ENCODE results near the gene SOX6.

DNA sequence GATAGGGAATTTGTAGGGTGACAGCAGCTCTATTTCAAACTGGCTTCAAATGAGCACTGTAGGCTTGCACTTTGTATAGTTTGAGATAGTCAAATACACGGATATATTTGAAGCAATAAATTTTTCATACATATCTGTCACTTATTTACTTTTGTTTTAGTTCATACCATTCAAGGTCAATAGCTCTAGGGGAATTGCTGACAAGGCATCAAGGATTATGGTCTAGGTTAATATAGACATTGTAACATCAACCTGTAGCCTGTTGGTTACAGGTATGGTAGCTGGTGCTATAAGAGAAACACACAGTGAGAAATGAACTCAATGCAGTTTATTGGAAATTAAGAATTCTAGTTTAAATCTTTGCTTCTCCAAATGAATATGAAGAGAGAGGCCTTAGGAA is 267.6 kb downstream of the SOX6 start:
- TF ChIP-seq, protein P1, sequence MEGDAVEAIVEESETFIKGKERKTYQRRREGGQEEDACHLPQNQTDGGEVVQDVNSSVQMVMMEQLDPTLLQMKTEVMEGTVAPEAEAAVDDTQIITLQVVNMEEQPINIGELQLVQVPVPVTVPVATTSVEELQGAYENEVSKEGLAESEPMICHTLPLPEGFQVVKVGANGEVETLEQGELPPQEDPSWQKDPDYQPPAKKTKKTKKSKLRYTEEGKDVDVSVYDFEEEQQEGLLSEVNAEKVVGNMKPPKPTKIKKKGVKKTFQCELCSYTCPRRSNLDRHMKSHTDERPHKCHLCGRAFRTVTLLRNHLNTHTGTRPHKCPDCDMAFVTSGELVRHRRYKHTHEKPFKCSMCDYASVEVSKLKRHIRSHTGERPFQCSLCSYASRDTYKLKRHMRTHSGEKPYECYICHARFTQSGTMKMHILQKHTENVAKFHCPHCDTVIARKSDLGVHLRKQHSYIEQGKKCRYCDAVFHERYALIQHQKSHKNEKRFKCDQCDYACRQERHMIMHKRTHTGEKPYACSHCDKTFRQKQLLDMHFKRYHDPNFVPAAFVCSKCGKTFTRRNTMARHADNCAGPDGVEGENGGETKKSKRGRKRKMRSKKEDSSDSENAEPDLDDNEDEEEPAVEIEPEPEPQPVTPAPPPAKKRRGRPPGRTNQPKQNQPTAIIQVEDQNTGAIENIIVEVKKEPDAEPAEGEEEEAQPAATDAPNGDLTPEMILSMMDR (IDR thresholded peaks at IDR 0.05), result no peak
- TF ChIP-seq POLR2AphosphoS5 (IDR thresholded peaks at IDR 0.05; ENCODE audit: insufficient read depth in 1 of 2, low read depth in 1 of 2) (no peak), POLR2A (IDR thresholded peaks at IDR 0.05) (no peak)

Data from vagina (tissue), 2 donors.